ENCODE measurements around the gene DIP2C. TPM values are rescaled to one million over a fixed set of nuclear protein-coding genes. Genes with fewer than 3 reads are reported as not detected.

The DIP2C gene
- total RNA-seq, 4 donors from 2014 or later, result 10.5 to 40.5 (median 19.5) TPM

GRCh38 chr10:500876-501275 is 188.6 kb downstream of the DIP2C start:
- no peak for TF ChIP-seq CTCF (IDR thresholded peaks at IDR 0.05)
- intact Hi-C loops (cut with DNase I; ENCODE audit: low total_unique reads), result no loop called here
- peaks cover 0 to 3% of the 10 kb centered on the region in 2 donors for H3K4me1 ChIP-seq
- no peaks in the 10 kb centered on the region for H3K27me3 ChIP-seq
- H3K4me3 ChIP-seq, result no peak overlapping the region
- peak overlapping the region in 1 of 2 donors; percentile 9 for H3K27ac ChIP-seq
- DNase-seq, result peak in 1 of 2 donors; percentile 48
- H3K9me3 ChIP-seq, result no peaks in the 10 kb centered on the region
- no peaks in the 10 kb centered on the region for H3K36me3 ChIP-seq

- Histone ChIP-seq H3K9me3 (no peaks in the 10 kb centered on the region), H3K4me3 (no peak overlapping the region), H3K27ac (no peak overlapping the region), H3K27me3 (no peaks in the 10 kb centered on the region), H3K36me3 (no peaks in the 10 kb centered on the region), H3K4me1 (peaks cover 0 to 3% of the 10 kb centered on the region in 2 donors)
- intact Hi-C loops (cut with DNase I; ENCODE audit: low total_unique reads), result no loop called here
- peak in 1 of 2 donors; percentile 13 for DNase-seq
- TF ChIP-seq POLR2A (IDR thresholded peaks at IDR 0.05), result no peak
- peak in 1 of 4 experiments; percentile 8 for TF ChIP-seq CTCF (IDR thresholded peaks at IDR 0.05)
Measured at GRCh38 chr10:499991-500390, 189.5 kb downstream of the DIP2C start.

GRCh38 chr10:498760-499435 is 190.6 kb downstream of the DIP2C start:
- Histone ChIP-seq H3K4me1 (peaks cover 0 to 3% of the 10 kb centered on the region in 2 donors), H3K4me3 (no peak overlapping the region), H3K27me3 (no peaks in the 10 kb centered on the region), H3K27ac (no peak overlapping the region), H3K36me3 (no peaks in the 10 kb centered on the region), H3K9me3 (no peaks in the 10 kb centered on the region)
- TF ChIP-seq CTCF (IDR thresholded peaks at IDR 0.05) (no peak), POLR2A (IDR thresholded peaks at IDR 0.05) (no peak)
- DNase-seq, result no peak
- intact Hi-C loops (cut with DNase I; ENCODE audit: low total_unique reads), result no loop called here

- intact Hi-C loops (cut with DNase I; ENCODE audit: low total_unique reads), result no loop called here
- H3K4me1 ChIP-seq, result peaks cover 0 to 3% of the 10 kb centered on the region in 2 donors
- no peak for DNase-seq
- H3K36me3 ChIP-seq, result no peaks in the 10 kb centered on the region
- H3K9me3 ChIP-seq, result no peaks in the 10 kb centered on the region
- TF ChIP-seq CTCF (IDR thresholded peaks at IDR 0.05) (no peak), POLR2A (IDR thresholded peaks at IDR 0.05) (no peak)
- no peak overlapping the region for H3K4me3 ChIP-seq
- H3K27ac ChIP-seq, result no peak overlapping the region
- no peaks in the 10 kb centered on the region for H3K27me3 ChIP-seq
Measured at GRCh38 chr10:497898-498451, 191.5 kb downstream of the DIP2C start.

GRCh38 chr10:497289-497688 is 192.2 kb downstream of the DIP2C start:
- no peak overlapping the region for H3K27ac ChIP-seq
- no peak overlapping the region for H3K4me3 ChIP-seq
- no peaks in the 10 kb centered on the region for H3K27me3 ChIP-seq
- TF ChIP-seq POLR2A (IDR thresholded peaks at IDR 0.05) (no peak), CTCF (IDR thresholded peaks at IDR 0.05) (no peak)
- intact Hi-C loops (cut with DNase I; ENCODE audit: low total_unique reads), result no loop called here
- H3K9me3 ChIP-seq, result no peaks in the 10 kb centered on the region
- DNase-seq, result peak in 1 of 2 donors; percentile 8
- H3K36me3 ChIP-seq, result no peaks in the 10 kb centered on the region
- peaks cover 0 to 3% of the 10 kb centered on the region in 2 donors for H3K4me1 ChIP-seq
